HTR-8/SVneo (cell line): Measurements from ENCODE around the gene HCST.
A peak's percentile ranks its signal among the peaks of the same experiment; 100 is the strongest.

Experiments
- DNase-seq: peaks from one replicate; pipeline ENCODE4 v3.0.0; 2011; ENCODE audit warnings: low spot score, mixed read lengths; ENCODE audit not compliant: insufficient read length
- FAIRE-seq: peaks from 2 replicates; lab custom pipeline; 2011; peaks lifted over from hg19 to GRCh38; lab: Jason Lieb, UNC

The HCST gene

DNA sequence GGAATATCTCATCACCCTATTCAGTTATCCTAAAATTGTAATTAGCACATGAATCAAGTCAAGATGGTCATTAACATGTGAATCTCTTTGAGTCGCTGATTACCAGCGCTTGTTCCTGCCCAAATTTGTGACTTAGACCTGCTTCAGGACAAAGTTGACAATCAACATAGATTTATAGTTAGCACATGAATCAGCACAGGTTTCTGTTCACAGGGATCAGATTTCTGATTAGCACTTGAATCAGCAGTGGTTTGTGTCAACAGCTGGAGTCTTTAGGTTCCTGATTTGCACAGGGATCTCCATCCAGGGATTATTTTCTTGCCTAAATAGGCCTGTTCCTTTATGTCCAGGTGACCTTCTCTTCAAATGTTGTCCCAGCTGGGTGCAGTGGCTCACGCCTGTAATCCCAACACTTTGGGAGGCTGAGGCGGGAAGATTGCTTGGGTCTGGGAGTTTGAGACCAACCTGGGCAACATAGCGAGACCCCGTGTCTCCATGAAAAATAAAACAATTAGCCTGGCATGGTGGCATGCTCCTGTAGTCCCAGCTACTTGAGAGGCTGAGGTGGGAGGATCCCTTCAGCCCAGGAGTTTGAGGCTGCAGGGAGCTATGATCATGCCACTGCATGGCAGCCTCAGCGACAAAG lies 30.1 kb downstream of the HCST start:
- no peak for DNase-seq
- FAIRE-seq: no peak

DNA sequence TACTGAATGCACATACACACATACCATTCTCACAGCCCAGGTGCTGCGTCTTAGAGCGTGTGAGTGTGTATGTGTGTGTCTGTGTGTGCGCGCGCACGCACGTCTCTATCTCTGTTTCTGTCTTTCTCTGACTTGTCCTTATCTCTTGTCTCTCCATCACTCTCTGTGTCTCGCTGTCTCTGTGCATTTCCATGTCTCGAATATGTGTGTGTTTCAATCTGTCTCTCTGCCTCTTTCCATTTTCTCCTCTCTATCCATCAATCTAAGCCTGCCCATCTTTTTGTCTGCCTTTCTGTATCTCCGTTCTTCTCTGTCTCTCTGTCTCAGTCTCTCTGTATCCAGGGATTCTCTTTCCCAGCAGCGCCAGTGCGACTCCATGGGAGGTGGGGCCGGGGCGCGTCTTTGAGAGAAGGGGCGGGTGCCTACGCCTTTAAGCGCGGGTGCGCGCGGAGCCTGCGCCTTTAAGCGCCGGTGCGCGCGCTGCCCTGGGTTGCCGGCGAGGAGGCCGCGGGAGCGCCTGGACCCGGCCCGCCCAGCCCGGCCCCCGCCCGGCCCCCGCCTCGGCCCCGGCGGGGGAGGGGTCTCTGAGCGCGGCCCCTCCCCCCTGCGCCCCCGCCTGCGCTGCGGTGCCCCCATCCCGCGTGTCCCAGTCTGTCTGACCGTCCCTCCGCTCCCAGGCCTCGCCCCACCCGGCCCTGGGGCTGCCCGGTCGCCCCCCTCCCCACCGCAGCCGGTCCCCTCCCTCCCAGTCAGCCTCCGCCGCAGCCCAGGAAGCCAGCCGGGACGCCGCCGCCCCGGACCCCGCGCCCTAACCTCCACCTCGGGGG lies 33.8 kb downstream of the HCST start, which contains the start of gene LRFN3:
LRFN3 (plus strand) TSS at position 464 of the 827 bp plus-strand sequence. CDS start 3,052 bp downstream, outside the sequence.
- FAIRE-seq (peak; percentile 23), DNase-seq (peak; percentile 74)

DNA sequence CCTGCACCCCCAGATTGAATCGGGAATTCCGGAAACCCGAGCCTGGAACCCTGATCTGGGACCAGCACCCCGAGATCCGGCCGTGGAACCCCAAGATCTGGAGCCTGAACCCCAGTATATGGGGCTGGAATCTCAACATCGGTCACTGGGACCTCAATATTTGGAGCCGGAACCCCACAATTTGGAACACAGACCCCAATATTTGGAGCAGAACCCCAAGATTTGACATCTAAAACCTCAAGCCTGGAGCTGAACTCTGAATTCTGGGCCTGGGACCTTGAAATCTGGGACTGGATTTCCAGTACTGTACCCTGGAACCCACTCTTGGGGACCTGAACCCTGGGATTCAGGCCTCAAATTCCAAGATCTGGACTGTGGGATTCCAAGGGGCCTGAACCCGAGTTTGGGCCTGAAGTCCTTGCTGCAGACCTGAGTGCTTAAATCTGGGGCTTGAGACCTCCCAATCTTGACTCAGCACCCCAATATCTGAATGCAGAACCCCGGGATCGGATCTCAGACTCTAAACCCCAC lies 34.5 kb downstream of the HCST start:
- FAIRE-seq: no peak
- DNase-seq: no peak

DNA sequence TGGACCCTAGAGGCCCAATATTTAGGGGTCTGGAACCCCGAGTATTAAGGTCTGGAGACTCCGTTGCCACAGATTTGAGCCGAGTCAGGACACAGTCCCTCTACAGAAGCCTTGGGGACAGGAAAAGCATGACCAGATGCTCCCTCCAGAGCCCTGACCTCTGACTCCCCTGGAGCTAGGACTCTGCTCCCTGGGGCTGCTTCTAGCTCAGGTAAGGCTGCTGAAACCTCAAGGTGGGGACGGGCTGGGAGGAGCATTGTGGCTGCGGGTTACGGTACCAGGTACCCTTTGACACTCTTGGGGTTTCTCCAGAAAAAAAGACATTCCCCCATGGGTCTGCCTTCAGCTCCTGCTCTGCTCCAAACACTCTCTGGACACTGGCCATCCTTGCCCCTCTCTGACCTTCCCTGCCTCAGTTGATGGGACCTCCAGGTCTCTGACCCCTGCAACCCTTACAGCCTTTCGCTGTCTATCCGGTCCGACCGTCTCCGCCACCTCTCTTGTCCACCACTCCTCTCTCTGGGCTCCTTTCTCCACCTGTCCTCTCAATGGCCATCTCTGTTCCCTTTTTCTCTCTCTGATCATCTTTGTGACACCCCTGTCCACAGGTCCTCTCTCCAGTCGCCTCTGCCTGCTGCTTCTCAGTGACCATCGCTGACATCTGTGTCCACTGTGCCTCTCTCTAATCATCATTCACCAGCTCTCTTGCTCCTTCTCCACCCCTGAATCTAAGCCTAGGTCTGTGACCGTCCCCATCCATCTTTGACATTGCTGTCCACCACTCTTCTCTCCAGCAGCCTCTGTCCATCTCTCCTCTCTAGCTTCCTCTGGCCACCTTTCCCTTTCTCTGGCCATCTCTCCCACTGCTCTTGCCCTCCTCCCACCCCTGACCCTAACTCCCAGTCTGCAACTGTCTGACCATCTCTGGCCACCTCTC lies 35.3 kb downstream of the HCST start:
- FAIRE-seq: no peak
- no peak for DNase-seq

DNA sequence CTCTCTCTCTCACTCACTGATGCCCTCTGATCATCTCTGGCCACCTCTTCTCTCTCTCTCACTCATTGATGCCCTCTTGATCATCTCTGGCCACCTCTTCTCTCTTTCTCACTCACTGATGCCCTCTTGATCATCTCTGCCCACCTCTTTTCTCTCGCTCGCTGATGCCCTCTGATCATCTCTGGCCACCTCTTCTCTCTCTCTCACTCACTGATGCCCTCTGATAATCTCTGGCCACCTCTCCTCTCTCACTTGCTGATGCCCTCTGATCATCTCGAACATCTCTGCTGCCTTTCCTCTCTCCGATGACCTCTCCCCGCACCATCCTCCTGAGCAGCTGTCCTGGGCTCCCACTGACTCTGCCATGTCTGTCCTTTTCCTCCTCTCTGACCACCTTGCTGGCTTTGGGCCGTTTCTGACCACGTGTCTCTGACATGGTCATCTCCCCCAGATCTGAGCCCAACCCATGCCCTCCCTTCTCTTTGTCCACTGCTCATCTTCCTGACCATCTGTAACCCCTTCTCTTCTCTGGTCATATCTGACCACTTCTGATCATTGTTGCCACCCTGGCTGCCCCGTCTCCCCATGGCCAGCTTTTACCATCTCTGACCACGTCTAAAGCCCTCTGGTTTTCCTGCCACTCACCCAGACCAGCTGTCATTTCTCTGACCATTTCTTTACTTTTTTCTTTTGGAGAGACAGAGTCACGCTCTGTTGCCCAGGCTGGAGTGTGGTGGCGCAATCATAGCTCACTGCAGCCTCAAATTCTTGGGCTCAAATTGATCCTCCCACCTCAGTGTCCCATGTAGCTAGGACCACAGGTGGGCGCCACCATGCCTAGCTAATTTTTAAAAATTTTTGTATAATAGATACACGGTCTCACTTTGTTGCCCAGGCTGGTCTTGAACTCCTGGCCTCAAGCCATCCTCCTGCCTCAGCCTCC lies 36.2 kb downstream of the HCST start:
- FAIRE-seq (peak; percentile 59), DNase-seq (no peak)

DNA sequence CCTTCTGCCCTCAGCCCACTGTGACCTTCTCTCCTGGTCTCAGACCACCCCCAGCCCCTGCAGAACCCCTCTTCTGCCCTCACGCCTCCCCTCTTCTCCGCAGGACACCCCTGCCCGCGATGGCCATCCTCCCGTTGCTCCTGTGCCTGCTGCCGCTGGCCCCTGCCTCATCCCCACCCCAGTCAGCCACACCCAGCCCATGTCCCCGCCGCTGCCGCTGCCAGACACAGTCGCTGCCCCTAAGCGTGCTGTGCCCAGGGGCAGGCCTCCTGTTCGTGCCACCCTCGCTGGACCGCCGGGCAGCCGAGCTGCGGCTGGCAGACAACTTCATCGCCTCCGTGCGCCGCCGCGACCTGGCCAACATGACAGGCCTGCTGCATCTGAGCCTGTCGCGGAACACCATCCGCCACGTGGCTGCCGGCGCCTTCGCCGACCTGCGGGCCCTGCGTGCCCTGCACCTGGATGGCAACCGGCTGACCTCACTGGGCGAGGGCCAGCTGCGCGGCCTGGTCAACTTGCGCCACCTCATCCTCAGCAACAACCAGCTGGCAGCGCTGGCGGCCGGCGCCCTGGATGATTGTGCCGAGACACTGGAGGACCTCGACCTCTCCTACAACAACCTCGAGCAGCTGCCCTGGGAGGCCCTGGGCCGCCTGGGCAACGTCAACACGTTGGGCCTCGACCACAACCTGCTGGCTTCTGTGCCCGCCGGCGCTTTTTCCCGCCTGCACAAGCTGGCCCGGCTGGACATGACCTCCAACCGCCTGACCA lies 37.2 kb downstream of the HCST start:
- FAIRE-seq: no peak
- no peak for DNase-seq

DNA sequence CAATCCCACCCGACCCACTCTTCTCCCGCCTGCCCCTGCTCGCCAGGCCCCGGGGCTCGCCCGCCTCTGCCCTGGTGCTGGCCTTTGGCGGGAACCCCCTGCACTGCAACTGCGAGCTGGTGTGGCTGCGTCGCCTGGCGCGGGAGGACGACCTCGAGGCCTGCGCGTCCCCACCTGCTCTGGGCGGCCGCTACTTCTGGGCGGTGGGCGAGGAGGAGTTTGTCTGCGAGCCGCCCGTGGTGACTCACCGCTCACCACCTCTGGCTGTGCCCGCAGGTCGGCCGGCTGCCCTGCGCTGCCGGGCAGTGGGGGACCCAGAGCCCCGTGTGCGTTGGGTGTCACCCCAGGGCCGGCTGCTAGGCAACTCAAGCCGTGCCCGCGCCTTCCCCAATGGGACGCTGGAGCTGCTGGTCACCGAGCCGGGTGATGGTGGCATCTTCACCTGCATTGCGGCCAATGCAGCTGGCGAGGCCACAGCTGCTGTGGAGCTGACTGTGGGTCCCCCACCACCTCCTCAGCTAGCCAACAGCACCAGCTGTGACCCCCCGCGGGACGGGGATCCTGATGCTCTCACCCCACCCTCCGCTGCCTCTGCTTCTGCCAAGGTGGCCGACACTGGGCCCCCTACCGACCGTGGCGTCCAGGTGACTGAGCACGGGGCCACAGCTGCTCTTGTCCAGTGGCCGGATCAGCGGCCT lies 37.9 kb downstream of the HCST start:
- no peak for FAIRE-seq
- no peak for DNase-seq

DNA sequence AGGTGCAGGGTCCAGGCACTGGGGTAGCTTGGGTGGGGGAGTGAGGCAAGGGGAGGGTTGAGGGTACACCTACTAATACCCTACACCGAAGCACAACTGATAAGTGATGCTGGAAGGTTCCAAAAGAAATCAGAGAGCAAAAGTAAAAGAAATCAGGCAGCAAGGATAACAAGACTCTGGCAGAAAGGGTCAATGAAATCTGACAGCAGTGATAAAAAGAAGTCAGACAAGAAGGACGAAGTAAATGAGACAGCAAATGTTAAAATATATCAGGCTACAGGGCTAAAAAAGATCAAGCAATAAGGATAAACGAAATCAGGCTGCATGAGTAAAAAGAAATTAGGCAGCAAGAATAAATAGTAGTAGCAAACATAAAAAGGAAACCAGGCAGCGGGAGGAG lies 38.5 kb downstream of the HCST start:
- no peak for FAIRE-seq

DNA sequence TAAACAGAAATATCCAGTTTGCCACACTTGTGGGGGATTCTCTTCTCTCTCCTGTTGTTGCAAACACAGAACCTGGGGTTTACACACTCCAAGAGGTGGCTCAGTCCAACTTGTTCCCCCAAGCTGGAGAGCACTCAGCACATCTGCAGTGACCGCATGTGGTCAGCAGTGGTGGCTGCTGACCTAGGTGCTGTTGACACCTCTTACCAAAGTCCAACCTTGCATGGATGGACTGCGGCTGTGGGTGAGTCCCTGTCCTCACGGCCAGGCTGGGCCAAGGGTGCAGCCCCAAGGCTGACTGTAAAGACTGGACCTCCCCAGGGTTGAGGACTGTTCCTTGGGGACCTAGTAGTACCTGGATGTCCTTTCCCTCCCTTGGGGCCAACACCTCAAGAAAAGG lies 39.9 kb downstream of the HCST start:
- FAIRE-seq: no peak
- DNase-seq: no peak

More for the DNA sequence above, 38.5 kb downstream of the HCST start:
- no peak for DNase-seq

DNA sequence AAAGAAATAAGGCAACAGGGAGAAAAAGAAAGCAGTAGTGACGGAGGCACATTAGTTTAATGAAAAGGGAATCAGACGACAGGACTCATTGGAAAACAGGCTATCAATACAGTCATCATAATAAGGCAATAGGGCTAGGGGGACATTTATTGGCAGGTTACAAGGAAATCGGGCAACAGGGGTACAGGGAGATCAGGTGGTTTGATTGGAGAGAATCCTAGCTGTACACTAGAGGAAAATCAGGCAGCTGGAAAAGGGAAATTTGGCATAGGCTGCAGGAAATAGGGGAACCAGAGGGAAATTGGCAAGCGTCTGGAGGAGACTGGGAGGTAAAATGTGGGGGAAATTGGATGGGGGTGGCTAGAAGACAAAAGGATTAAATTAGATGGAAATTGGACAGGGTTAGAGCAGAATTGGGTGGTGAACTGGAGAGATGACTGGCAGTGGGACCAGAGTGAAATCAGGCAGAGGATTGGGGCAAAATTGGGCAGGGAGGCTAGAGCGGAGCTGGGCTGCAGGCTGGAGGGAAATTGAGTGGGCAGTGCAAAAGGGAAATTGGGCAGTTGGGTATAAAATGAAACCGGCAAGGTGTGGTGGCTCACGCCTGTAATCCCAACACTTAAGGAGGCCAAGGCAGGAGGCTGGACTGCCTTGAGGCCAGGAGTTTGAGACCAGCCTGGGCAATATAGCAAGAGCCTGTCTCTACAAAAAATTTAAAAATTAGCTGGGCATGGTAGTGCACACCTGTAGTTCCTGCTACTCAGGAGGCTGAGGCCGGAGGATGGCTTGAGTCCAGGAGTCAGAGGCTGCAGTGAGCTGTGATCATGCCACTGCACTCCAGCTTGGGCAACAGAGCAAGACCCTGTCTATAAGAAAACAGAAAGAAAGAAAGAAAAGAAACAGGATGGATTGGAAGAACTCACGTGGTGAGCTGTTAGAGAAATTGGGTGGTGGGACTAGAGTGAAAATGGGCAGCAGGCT lies 41.3 kb downstream of the HCST start:
- no peak for DNase-seq
- no peak for FAIRE-seq

DNA sequence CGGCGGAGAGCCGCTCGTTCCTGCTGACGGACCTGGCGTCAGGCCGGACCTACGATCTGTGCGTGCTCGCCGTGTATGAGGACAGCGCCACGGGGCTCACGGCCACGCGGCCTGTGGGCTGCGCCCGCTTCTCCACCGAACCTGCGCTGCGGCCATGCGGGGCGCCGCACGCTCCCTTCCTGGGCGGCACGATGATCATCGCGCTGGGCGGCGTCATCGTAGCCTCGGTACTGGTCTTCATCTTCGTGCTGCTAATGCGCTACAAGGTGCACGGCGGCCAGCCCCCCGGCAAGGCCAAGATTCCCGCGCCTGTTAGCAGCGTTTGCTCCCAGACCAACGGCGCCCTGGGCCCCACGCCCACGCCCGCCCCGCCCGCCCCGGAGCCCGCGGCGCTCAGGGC lies 42.2 kb downstream of the HCST start:
- no peak for FAIRE-seq

DNA sequence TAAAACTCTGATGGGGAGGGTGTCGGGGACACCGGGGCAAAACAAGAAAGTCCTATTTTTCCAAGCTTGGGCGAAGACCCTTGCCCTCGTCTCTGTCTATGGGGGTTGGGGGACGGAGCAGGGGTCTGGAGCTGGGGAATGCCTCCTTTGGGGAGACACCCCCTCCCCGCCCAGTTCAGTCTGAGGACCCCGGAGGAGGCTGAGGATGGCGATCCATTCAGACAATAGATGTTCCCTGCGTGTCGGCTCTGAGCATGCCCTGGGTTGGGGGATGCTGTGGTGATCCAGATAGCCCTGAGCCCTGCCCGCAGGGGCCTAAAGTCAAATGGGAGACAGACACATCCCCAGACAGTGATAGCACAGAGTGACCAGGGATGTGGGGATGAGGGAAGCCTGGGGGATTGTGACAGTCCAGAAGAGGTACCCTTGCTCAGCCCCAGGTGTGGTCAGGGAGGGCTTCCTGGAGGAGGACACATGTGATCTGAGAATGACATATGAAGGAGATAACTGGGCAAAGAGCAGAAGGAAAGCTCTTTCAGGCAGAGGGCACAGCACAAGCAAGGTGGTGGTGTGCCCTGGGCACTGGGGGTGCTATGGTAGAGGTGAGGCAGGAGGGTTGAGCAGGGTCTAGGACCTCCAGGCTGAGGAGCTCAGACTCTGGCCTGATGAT lies 42.9 kb downstream of the HCST start:
- DNase-seq (no peak), FAIRE-seq (no peak)

More for the DNA sequence above, 42.2 kb downstream of the HCST start:
- DNase-seq: no peak

DNA sequence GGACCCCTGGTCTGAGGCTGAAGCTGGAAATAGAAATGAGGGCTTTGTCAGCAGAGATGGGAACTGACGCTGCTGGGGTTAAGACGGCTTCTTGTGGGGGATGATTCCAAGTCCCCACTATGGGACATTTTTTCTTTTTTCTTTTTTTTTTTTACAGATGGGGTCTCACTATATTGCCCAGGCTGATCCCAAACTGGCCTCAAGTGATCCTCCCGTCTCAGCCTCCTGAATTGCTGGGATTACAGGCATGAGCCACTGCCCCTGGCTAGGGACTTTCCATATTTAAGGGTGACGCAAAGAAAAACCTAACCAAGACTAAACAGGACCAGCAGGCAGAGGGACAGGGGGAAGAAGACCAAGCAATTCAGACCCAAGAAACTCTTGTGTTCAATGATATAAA lies 43.9 kb downstream of the HCST start:
- FAIRE-seq (no peak), DNase-seq (no peak)

DNA sequence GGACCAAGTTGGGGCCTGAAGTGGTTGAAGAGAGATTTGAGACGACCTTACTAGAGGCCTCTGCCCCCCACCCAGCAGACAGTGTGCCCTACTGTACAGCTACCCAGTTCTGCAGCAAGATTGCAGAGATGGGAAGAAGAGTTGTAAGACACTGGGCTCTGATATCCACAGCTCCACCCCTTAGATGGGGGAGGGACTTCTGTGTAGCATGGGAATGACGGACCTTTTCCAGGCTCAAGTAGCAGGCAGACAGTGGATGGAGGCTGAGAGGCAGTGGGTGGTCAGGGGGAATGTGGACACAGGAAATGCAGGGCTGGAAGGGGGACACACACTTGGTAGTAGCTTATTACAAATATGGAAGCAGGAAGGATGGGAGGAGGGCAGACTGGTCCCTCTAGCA lies 46.8 kb downstream of the HCST start:
- peak; percentile 9 for FAIRE-seq
- no peak for DNase-seq
